ENCODE data around the gene ATF2. TPM values are rescaled to one million over a fixed set of nuclear protein-coding genes. Genes with fewer than 3 reads are reported as not detected.

Gene ATF2
- total RNA-seq, 2 donors from 2014 or later: 57.5 to 64.1 TPM

DNA sequence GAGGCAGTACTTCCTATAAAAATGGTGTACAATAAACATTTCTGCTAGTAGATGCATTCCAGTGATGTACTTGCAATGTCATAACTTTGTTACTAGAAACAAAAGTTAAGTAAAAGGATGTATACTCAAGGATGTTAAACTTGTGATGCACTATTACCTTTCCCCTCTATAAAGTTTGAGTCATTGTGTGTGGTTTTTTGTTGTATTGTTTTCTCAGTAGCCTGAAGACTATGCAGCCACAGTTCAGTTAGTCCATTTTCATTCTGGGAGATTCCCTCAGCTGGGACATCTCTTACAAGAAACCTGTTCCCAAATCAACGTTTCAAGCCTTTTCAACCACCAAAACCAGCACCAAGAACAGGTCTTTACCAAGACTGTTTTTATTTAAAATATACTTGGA, 7.9 kb upstream of the ATF2 start:
- Mint-ChIP-seq H3K27me3 (no peaks in the 10 kb centered on the region), H3K4me1 (peaks cover 27% of the 10 kb centered on the region), H3K9me3 (no peaks in the 10 kb centered on the region), H3K4me3 (no peak overlapping the region), H3K27ac (peak overlapping the region; percentile 6), H3K36me3 (ENCODE audit: low read depth) (peaks cover 87% of the 10 kb centered on the region)
- ATAC-seq (replicated peaks): peak; percentile 75

DNA sequence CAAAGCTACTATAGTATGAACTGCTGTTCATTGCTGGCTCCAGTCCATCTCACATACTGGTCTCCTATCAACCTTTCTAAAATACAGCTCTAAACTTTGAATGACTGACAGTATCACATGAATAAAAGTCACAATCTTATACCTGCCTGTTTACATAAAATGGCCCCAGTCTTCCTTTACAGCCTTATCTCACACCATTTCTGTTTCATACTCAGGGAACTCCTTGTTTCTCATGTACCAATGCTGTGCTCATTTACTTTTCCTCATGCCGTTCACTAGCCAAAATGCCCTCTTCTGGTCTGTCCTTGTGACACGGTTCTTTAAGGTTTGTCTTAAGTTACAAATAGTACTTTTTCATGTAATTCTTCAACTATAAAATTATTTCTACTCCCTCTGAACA, 7.3 kb upstream of the ATF2 start:
- H3K27me3 Mint-ChIP-seq: no peaks in the 10 kb centered on the region
- peak overlapping the region; percentile 6 for H3K27ac Mint-ChIP-seq
- peaks cover 82% of the 10 kb centered on the region for H3K36me3 Mint-ChIP-seq (ENCODE audit: low read depth)
- no peak for ATAC-seq (replicated peaks)
- no peak overlapping the region for H3K4me3 Mint-ChIP-seq
- H3K4me1 Mint-ChIP-seq: peaks cover 27% of the 10 kb centered on the region
- H3K9me3 Mint-ChIP-seq: no peaks in the 10 kb centered on the region

GRCh38 chr2:175170659-175171304, 2.8 kb upstream of the ATF2 start:
- H3K27ac Mint-ChIP-seq: peak overlapping the region; percentile 23
- H3K36me3 Mint-ChIP-seq (ENCODE audit: low read depth): peaks cover 60% of the 10 kb centered on the region
- no peak for ATAC-seq (replicated peaks)
- no peaks in the 10 kb centered on the region for H3K27me3 Mint-ChIP-seq
- H3K4me3 Mint-ChIP-seq: no peak overlapping the region
- peaks cover 21% of the 10 kb centered on the region for H3K4me1 Mint-ChIP-seq
- no peaks in the 10 kb centered on the region for H3K9me3 Mint-ChIP-seq

- H3K27me3 Mint-ChIP-seq: no peaks in the 10 kb centered on the region
- H3K27ac Mint-ChIP-seq: peak overlapping the region; percentile 96
- peak overlapping the region; percentile 88 for H3K4me3 Mint-ChIP-seq
- peaks cover 52% of the 10 kb centered on the region for H3K36me3 Mint-ChIP-seq (ENCODE audit: low read depth)
- no peak for ATAC-seq (replicated peaks)
- peaks cover 15% of the 10 kb centered on the region for H3K4me1 Mint-ChIP-seq
- H3K9me3 Mint-ChIP-seq: no peaks in the 10 kb centered on the region
Observed at GRCh38 chr2:175169191-175169590, 1.2 kb upstream of the ATF2 start.

GRCh38 chr2:175168564-175168945, 552 bp upstream of the ATF2 start:
- peaks cover 46% of the 10 kb centered on the region for H3K36me3 Mint-ChIP-seq (ENCODE audit: low read depth)
- H3K4me1 Mint-ChIP-seq: peaks cover 15% of the 10 kb centered on the region

DNA sequence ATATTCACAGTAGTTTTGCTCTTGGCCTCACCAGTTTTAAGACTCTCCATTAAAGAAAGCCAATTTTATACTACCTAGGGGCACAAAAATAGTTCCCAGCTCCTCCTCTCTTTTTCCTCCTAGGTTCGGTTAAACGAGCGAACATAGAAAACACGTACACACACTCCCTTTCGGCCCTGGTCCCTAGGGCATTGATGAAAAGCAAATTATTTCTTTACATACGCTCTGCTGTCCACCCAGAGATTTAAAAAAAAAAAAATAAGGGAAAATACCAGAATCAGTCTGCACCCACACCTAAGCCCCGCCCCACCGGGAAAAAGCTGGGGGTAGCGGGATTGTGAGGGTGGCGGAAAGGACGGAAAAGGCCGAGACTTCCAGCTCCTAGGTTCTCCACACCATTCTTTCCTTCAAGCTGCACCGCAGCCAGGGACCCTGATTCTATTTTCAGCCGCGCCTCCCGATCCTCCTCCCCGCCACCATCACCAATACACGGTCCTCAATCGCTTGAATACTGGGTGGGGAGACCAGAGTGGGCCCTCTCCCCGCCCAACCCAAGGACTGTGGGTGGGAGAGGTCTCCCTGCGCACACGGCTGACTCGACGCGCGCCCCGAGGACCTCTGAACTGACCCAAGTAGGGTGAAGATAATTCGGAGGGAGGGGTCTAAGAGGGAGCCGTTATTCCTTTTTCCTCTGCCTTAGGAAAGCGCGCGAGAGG, 769 bp downstream of the ATF2 start:
- Mint-ChIP-seq H3K4me3 (peak overlapping the region; percentile 88), H3K9me3 (no peaks in the 10 kb centered on the region), H3K27ac (peak overlapping the region; percentile 96), H3K36me3 (ENCODE audit: low read depth) (peaks cover 36% of the 10 kb centered on the region), H3K27me3 (no peaks in the 10 kb centered on the region), H3K4me1 (peaks cover 15% of the 10 kb centered on the region)
- peak; percentile 7 for ATAC-seq (replicated peaks)

More at GRCh38 chr2:175168564-175168945, 552 bp upstream of the ATF2 start:
- H3K27ac Mint-ChIP-seq: peak overlapping the region; percentile 96
- H3K9me3 Mint-ChIP-seq: no peaks in the 10 kb centered on the region
- H3K4me3 Mint-ChIP-seq: peak overlapping the region; percentile 88
- peak; percentile 27 for ATAC-seq (replicated peaks)
- H3K27me3 Mint-ChIP-seq: no peaks in the 10 kb centered on the region

DNA sequence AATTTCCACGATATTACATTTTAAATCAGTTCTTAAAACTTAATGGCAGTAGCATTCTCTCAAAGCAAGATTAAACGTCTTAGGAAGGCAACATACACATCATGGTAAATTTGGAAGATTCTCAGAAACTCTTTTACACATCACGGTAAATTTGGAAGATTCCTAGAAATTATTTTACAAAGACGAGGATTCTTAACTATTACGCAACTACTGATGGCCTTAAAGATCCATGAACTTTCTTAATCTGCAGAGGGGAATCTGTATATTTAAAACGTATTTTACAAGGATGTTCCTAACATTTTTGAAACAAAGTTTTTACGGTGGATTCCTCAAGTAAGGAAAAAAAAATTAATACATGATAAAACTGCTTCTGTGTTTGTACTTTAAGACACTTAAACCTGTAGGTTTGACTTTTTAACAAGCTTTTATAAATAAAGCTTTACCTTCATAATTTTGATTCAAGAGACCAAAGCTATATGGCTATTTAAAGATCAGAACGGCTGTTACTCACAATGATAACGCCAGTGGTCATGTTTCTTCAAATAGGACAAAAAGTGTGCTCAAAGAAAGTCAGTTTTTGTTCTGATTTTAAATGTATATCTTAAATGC, 1.7 kb downstream of the ATF2 start:
- Mint-ChIP-seq H3K4me1 (peaks cover 15% of the 10 kb centered on the region), H3K27me3 (no peaks in the 10 kb centered on the region), H3K27ac (peak overlapping the region; percentile 96), H3K9me3 (no peaks in the 10 kb centered on the region), H3K4me3 (peak overlapping the region; percentile 88), H3K36me3 (ENCODE audit: low read depth) (peaks cover 30% of the 10 kb centered on the region)
- no peak for ATAC-seq (replicated peaks)

DNA sequence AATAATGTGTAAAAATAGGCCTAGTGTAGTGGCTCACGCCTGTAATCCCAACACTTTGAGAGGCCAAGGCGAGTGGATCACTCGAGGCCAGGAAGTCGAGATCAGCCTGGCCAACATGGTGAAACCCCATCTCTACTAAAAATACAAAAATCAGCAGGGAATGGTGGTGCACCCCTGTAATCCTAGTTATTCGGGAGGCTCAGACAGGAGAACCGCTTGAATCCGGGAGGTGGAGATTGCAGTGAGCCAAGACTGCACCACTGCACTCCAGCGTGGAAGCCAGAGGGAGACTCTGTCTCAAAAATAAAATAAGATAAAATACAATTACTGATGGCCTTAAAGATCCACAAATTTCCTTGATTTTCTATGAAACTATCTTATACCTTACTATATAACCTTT, 3.8 kb downstream of the ATF2 start:
- H3K36me3 Mint-ChIP-seq (ENCODE audit: low read depth): peaks cover 37% of the 10 kb centered on the region
- no peak for ATAC-seq (replicated peaks)
- H3K4me1 Mint-ChIP-seq: no peaks in the 10 kb centered on the region

DNA sequence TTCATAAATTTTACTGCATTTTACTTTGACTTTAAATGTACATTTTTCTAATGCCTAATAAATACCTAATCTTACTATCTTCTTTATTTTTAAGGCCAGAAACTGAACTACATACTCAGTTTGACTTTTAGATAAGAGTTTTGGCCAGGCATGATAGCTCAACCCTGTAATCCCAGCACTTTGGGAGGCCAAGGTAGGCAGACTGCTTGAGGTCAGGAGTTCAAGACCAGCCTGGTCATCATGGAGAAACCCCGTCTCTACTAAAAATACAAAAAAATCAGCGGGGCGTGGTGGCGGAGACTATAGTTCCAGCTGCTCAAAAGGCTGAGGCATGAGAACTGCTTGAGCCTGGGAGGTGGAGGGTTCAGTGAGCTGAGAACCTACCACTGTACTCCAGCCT, 9.1 kb downstream of the ATF2 start:
- no peak for ATAC-seq (replicated peaks)
- Mint-ChIP-seq H3K9me3 (no peaks in the 10 kb centered on the region), H3K27ac (no peak overlapping the region), H3K4me3 (no peak overlapping the region), H3K36me3 (ENCODE audit: low read depth) (peaks cover 20% of the 10 kb centered on the region), H3K27me3 (no peaks in the 10 kb centered on the region), H3K4me1 (peaks cover 8% of the 10 kb centered on the region)

More for the DNA sequence above, 3.8 kb downstream of the ATF2 start:
- Mint-ChIP-seq H3K9me3 (no peaks in the 10 kb centered on the region), H3K4me3 (no peak overlapping the region), H3K27me3 (no peaks in the 10 kb centered on the region), H3K27ac (no peak overlapping the region)

GRCh38 chr2:175156534-175156933, 11.5 kb downstream of the ATF2 start:
- Mint-ChIP-seq H3K36me3 (ENCODE audit: low read depth) (peaks cover 20% of the 10 kb centered on the region), H3K4me1 (peaks cover 8% of the 10 kb centered on the region), H3K9me3 (no peaks in the 10 kb centered on the region), H3K4me3 (no peak overlapping the region), H3K27ac (no peak overlapping the region), H3K27me3 (no peaks in the 10 kb centered on the region)
- no peak for ATAC-seq (replicated peaks)

GRCh38 chr2:175154661-175155082, 13.3 kb downstream of the ATF2 start:
- no peaks in the 10 kb centered on the region for H3K27me3 Mint-ChIP-seq
- peak; percentile 90 for ATAC-seq (replicated peaks)
- peak overlapping the region; percentile 92 for H3K27ac Mint-ChIP-seq
- H3K36me3 Mint-ChIP-seq (ENCODE audit: low read depth): peaks cover 31% of the 10 kb centered on the region
- H3K4me1 Mint-ChIP-seq: peaks cover 11% of the 10 kb centered on the region
- H3K4me3 Mint-ChIP-seq: peak overlapping the region; percentile 58
- H3K9me3 Mint-ChIP-seq: no peaks in the 10 kb centered on the region

DNA sequence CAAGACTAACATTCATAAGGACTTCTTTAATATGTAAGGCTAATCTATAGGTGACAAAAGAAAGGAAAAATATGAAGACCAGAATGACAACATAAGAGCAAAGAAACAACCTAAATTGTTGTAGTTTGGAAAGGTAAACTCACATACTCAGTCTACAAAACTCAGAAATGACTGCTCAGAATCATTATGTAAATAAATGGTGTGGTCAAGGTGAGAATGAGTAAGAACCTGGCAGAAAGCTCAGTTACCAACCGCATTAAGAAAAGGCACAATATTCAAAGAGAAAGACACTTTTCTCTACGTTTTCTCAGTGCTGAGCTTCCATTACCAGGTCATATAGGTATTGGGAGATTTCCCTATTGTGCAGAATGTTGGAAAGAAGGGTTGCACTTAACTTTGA, 15.8 kb downstream of the ATF2 start:
- Mint-ChIP-seq H3K4me3 (peak overlapping the region; percentile 1), H3K27ac (peak overlapping the region; percentile 12), H3K4me1 (peaks cover 23% of the 10 kb centered on the region), H3K9me3 (no peaks in the 10 kb centered on the region), H3K27me3 (no peaks in the 10 kb centered on the region), H3K36me3 (ENCODE audit: low read depth) (peaks cover 54% of the 10 kb centered on the region)
- peak; percentile 83 for ATAC-seq (replicated peaks)

DNA sequence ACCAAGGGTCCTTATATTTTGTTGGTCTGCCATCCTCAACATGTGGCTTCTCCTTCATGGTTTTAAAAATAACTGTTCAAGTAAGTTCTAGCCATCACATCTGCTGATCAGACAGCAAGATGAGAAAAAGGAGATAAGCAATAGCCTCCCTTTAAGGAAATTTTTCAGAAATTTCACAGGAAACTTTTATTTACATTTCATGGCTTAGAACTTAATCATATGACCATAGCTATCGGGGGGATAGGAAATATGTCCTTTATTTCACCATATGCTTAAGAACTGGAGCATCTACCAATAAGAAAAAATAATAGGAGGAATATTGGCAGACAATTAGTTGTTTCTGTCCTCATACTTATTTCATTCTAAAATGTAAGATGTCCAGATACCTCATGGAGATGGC, 16.2 kb downstream of the ATF2 start:
- Mint-ChIP-seq H3K4me1 (peaks cover 23% of the 10 kb centered on the region), H3K36me3 (ENCODE audit: low read depth) (peaks cover 55% of the 10 kb centered on the region), H3K9me3 (no peaks in the 10 kb centered on the region), H3K27me3 (no peaks in the 10 kb centered on the region), H3K27ac (peak overlapping the region; percentile 12), H3K4me3 (peak overlapping the region; percentile 1)
- ATAC-seq (replicated peaks): no peak

- no peak for ATAC-seq (replicated peaks)
- H3K4me3 Mint-ChIP-seq: no peak overlapping the region
- H3K27me3 Mint-ChIP-seq: no peaks in the 10 kb centered on the region
- no peaks in the 10 kb centered on the region for H3K9me3 Mint-ChIP-seq
- no peak overlapping the region for H3K27ac Mint-ChIP-seq
- H3K4me1 Mint-ChIP-seq: peaks cover 18% of the 10 kb centered on the region
- peaks cover 73% of the 10 kb centered on the region for H3K36me3 Mint-ChIP-seq (ENCODE audit: low read depth)
Observed at GRCh38 chr2:175147186-175147585, 20.8 kb downstream of the ATF2 start.

GRCh38 chr2:175143678-175144077, 24.3 kb downstream of the ATF2 start:
- Mint-ChIP-seq H3K27ac (no peak overlapping the region), H3K36me3 (ENCODE audit: low read depth) (peaks cover 73% of the 10 kb centered on the region), H3K4me1 (peaks cover 11% of the 10 kb centered on the region), H3K27me3 (no peaks in the 10 kb centered on the region), H3K9me3 (no peaks in the 10 kb centered on the region), H3K4me3 (no peak overlapping the region)
- ATAC-seq (replicated peaks): no peak

Measured in activated T-helper 17 cell treated with anti-CD3 and anti-CD28 coated beads, Interleukin-2, amount 50 U/mL, for 72 hours (primary cell).